Prostate gland (tissue), 2 donors: ENCODE results near the gene RBM39. TPM values are rescaled to one million over a fixed set of nuclear protein-coding genes. Genes with fewer than 3 reads are reported as not detected.

Experiments used
- DNase-seq: peaks from one replicate; pipeline ENCODE4 v3.0.0-alpha.2; 2019; ENCODE audit warnings: low spot score
- H3K27ac ChIP-seq, 2 donors: fragments of 200-600 bp; sonication (generic); 2 replicates each; pipeline ENCODE4 v1.5.1; 2017 to 2019
- H3K27me3 ChIP-seq: fragments of 200-600 bp; sonication (generic); replicated peaks from 2 replicates; pipeline ENCODE4 v1.5.1; 2019; ENCODE audit not compliant: insufficient read depth
- H3K36me3 ChIP-seq, 2 donors: fragments of 200-600 bp; sonication (generic); 1 replicate in 1 of 2; 2 replicates in 1 of 2; pipeline versions ENCODE4 v1.5.1 to v1.8.1; 2017 to 2019
- H3K4me1 ChIP-seq: fragments of 200-600 bp; sonication (generic); replicated peaks from 2 replicates; pipeline ENCODE4 v1.5.1; 2019
- H3K4me3 ChIP-seq, 2 donors: fragments of 200-600 bp; sonication (generic); 2 replicates each; pipeline ENCODE4 v1.5.1; 2017 to 2019
- H3K9me3 ChIP-seq: fragments of 200-600 bp; sonication (generic); 2 replicates; pipeline ENCODE4 v1.5.1; 2017
- CTCF ChIP-seq, 4 experiments: fragments of 200-600 bp in 2 of 4; fragments of 450-650 bp in 2 of 4; sonication (generic) in 2 of 4; IDR thresholded peaks; 1 replicate in 3 of 4; 2 replicates in 1 of 4; pipeline ENCODE4 v1.5.1; 2016 to 2019; ENCODE audit warnings: antibody characterized with exemption in 4 of 4, mild to moderate bottlenecking in 2 of 4, moderate library complexity in 2 of 4
- POLR2A ChIP-seq: fragments of 450-650 bp; IDR thresholded peaks from one replicate; pipeline ENCODE4 v1.6.1; 2016; ENCODE audit warnings: antibody characterized with exemption, mild to moderate bottlenecking
- POLR2AphosphoS5 ChIP-seq: sonication (generic); formaldehyde crosslinking; IDR thresholded peaks from one replicate; pipeline ENCODE4 v1.6.1; 2017; ENCODE audit warnings: antibody characterized with exemption
- WGBS: methylation state at CpG from one replicate; pipeline ENCODE4 v1.1.5; 2018; 5-methylcytosine and 5-hydroxymethylcytosine counted together
- intact Hi-C: fragments of 100-400 bp; cut with DNase I; formaldehyde crosslinking; loops from one replicate; pipeline ENCODE4 v1.14.2; 2022
- total RNA-seq, 2 donors: library from RNA; depleted of rRNA; stranded (reverse); fragments of >200 nt; gene quantifications; one replicate each; pipeline ENCODE4 v1.1.0, GENCODE V29; 2016

Gene RBM39
- total RNA-seq, 2 donors from 2014 or later = 228 to 235 TPM

- Histone ChIP-seq H3K4me1 (peaks cover 3% of the 10 kb centered on the region), H3K36me3 (peaks cover 6 to 8% of the 10 kb centered on the region in 2 donors), H3K4me3 (no peak overlapping the region), H3K27ac (no peak overlapping the region), H3K9me3 (no peaks in the 10 kb centered on the region), H3K27me3 (no peaks in the 10 kb centered on the region)
- no peak for TF ChIP-seq POLR2A
- no peak for TF ChIP-seq CTCF (IDR thresholded peaks at IDR 0.05)
- no peak for TF ChIP-seq POLR2AphosphoS5
- whole genome bisulfite sequencing = 87% methylated on average over 24 of the region's 24 CpGs
- no peak for DNase-seq
- intact Hi-C loops = no loop called here
These were observed 10.0 kb downstream of the RBM39 start for GRCh38 chr20:35731862-35732643.

- no peaks in the 10 kb centered on the region for H3K9me3 ChIP-seq
- intact Hi-C loops = no loop called here
- H3K27me3 ChIP-seq = no peaks in the 10 kb centered on the region
- 41% methylated on average over 2 of the region's 2 CpGs for WGBS
- TF ChIP-seq CTCF (IDR thresholded peaks at IDR 0.05) (no peak), POLR2A (no peak), POLR2AphosphoS5 (no peak)
- H3K4me1 ChIP-seq = peaks cover 3% of the 10 kb centered on the region
- no peak for DNase-seq
- peaks cover 6 to 10% of the 10 kb centered on the region in 2 donors for H3K36me3 ChIP-seq
- no peak overlapping the region for H3K27ac ChIP-seq
- H3K4me3 ChIP-seq = no peak overlapping the region
These were observed 10.6 kb downstream of the RBM39 start for GRCh38 chr20:35731469-35731788.

GRCh38 chr20:35730583-35731468 is 11.2 kb downstream of the RBM39 start:
- H3K36me3 ChIP-seq = peaks cover 6 to 14% of the 10 kb centered on the region in 2 donors
- peaks cover 3% of the 10 kb centered on the region for H3K4me1 ChIP-seq
- no peak for DNase-seq
- no peaks in the 10 kb centered on the region for H3K27me3 ChIP-seq
- intact Hi-C loops = no loop called here
- no peak overlapping the region for H3K27ac ChIP-seq
- TF ChIP-seq CTCF (IDR thresholded peaks at IDR 0.05) (no peak), POLR2A (no peak), POLR2AphosphoS5 (no peak)
- H3K4me3 ChIP-seq = no peak overlapping the region
- 41% methylated on average over 4 of the region's 4 CpGs for WGBS
- no peaks in the 10 kb centered on the region for H3K9me3 ChIP-seq

- H3K4me3 ChIP-seq = no peak overlapping the region
- TF ChIP-seq POLR2AphosphoS5 (no peak), CTCF (IDR thresholded peaks at IDR 0.05) (no peak), POLR2A (no peak)
- no peaks in the 10 kb centered on the region for H3K27me3 ChIP-seq
- no peak for DNase-seq
- H3K9me3 ChIP-seq = no peaks in the 10 kb centered on the region
- intact Hi-C loops = no loop called here
- 78% methylated on average over 2 of the region's 2 CpGs for WGBS
- H3K27ac ChIP-seq = no peak overlapping the region
- peaks cover 8 to 14% of the 10 kb centered on the region in 2 donors for H3K36me3 ChIP-seq
- H3K4me1 ChIP-seq = peaks cover 3% of the 10 kb centered on the region
These were observed 12.1 kb downstream of the RBM39 start for GRCh38 chr20:35729836-35730582.
